Activated T-helper 9 cell treated with anti-CD3 and anti-CD28 coated beads, Interleukin-2, amount 50 U/mL, for 16 hours (primary cell): ENCODE data around the gene ZNF519.
"Not testable (repeated sequence)": the region's sequence is repeated elsewhere in the genome, so short reads cannot be mapped to it uniquely, and the experiment has no call there.

Source experiments
- DNase-seq: peaks from one replicate; pipeline ENCODE4 v3.0.0-alpha.2; 2020; ENCODE audit warnings: low read depth

The ZNF519 gene

GRCh38 chr18:14132271-14132700 is at the start of gene ZNF519:
ZNF519 (minus strand) TSS chr18:14132435; CDS start chr18:14132277, 158 bp downstream.
- peak; percentile 77 for DNase-seq

GRCh38 chr18:14179306-14179705 is 47.1 kb upstream of the ZNF519 start:
- DNase-seq, result no peak

- peak; percentile 58 for DNase-seq
These were observed 46.3 kb upstream of the ZNF519 start for GRCh38 chr18:14178321-14179196.

DNA sequence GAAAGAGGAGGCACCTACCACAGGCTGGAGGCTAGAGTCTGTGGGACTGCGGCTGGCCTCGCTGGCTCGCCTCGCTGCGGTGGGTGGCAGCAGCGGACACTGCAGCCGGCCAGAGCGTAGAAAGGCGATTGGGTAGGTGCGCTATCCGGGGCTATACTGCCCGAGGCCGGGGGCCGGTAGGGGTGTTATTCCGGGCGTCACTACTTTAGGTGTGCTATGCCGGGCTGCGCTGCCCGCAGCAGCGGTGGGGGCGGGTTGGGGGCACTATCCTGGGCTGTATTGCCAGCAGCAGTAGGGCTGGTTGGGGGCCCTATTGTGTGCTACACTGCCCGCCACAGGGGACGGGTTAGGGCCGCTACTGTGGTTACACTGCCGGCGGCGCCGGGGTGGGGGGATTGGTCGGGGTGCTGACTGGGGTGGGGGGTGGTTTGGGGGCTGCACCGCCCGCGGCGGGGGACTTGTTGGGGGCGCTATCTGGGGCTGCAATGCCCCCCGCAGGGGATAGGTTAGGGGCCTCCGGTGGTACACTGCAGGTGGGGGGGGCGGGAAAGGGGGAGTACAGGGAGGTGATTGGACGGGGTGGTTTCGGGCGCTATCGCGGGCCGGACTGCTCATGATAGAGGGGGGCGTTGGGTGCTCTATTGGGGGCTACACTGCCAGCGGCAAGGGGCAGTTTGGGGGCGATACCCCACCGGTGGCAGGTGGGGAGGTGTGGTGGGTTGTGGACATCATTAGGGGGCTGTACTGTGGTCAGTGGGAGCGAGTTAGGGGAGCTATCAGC is 45.5 kb upstream of the ZNF519 start:
- not testable (repeated sequence) for DNase-seq

DNA sequence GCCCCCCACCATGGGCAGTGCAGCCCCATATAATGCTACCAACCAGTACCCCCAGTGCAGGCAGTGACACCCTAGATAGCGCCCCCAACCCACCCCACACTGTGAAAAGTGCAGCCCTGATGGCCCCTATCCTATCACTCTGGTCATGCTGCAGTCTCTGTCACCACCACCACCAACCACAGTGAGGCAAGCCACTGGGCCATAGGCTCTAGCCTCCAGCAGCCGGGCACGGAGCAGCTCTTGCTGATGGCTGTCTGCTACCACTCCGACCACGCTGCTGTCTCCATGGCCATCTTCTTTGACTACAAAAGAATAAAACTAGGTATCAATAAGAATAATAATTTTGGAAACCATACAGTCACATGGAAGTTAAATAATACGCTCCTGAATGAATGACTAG is 43.2 kb upstream of the ZNF519 start:
- DNase-seq, result not testable (repeated sequence)

DNA sequence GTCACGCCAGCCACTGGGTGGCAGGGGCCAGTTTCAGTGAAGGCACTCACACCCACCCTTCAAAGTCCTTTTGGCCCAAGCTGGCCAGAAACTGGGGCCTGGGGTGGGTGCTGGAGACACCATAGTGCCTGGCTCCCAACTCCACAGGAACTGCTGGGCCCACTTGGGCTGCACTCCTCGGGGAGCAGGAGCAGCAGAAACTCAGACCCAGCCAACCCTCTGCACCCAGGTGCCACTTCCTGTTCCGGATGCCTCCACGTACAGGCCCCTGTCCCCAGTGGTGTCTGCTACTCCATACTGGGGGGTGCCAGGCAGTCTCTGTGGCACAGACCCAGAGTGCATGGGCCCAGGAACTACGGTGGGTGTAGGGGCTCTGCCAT is 42.5 kb upstream of the ZNF519 start:
- no peak for DNase-seq

- not testable (repeated sequence) for DNase-seq
These were observed 41.9 kb upstream of the ZNF519 start for GRCh38 chr18:14174002-14174705.

DNA sequence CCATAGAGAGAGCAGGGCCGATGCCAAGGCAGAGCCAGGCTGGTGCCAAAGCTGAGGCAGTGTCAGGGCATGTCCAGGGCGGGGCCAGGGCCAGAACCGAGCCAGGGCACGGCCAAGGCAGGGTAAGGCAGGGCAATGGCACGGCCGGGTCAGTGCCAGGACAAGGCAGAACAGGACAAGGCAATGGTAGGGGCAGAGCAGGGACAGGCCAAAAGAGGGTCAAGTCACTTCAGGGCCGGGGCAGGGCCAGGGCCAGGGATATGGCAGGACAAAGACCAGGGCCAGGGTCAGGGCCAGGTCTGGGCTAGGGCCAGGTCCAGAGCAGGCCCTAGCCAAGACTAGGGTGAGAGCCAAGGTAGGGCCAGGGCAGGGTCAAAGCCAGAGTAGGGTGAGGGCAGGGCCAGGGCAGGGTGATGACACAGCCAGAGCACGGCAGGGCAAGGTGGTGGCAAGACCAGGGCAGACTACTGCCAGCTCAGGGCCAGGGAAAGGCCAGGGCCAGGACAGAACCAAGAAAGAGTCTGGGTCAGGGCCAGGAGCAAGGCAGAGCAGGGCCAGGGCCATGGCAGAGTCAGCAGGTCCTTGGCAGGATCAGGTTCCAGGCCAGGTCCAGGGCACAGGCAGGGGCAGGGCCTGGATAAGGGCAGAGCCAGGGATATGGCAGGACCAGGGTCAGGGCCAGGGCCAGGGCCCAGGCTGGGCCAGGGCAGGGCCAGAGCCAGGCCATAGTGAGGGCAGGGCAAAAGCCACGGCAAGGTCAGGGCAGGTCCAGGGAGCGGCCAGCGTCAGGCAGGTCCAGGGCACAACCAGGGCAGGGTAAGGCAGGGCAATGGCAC is 41.1 kb upstream of the ZNF519 start:
- not testable (repeated sequence) for DNase-seq

DNA sequence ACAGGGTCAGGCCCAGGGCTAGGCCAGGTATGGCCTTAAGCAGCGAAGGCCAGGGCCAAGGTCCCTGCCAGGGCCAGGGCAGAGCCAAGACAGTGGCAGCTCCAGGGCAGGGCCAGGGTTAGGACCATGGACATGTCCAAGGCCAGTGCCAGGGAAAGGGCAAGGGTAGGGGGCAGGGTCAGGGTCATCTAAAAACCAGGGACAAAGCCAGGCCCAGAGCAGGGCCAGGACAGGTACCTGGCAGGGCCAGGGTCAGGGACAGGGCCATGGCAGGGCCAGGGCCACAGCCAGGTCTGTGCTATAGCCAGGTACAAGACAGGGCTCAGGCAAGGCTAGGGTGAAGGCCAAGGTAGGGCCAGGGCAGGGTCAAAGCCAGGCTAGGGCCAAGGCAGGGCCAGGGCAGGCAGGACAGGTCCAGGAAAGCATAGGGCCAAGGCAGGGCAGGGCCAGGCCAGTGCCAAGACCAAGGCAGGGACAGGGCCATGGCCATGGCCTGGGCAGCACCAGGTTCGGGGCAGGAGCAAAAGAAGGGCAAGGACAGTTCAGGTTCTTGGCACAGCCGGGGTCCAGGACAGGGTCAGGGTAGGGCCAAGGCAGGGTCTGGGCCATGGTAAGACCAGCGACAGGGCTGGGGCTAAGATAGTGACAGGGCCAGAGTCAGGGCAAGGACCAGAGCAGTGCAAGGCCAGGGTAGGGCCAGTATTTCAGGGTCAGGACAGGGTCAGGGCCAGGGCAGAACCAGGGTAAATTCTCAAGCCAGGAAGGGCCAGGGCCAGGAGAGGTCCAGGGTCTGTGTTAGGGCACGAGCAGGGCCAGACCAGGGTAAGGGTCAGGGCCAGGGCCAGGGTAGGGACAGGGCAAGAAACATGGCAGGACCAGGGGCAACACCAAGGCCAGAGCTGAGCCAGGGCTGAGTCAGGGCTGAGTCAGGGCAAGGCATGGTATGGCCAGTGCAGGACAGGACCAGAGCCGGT is 40.2 kb upstream of the ZNF519 start:
- not testable (repeated sequence) for DNase-seq

GRCh38 chr18:14171301-14172141 is 39.3 kb upstream of the ZNF519 start:
- DNase-seq, result not testable (repeated sequence)

GRCh38 chr18:14170367-14171036 is 38.3 kb upstream of the ZNF519 start:
- not testable (repeated sequence) for DNase-seq

- not testable (repeated sequence) for DNase-seq
These were observed 30.7 kb upstream of the ZNF519 start for GRCh38 chr18:14162915-14163314.

DNA sequence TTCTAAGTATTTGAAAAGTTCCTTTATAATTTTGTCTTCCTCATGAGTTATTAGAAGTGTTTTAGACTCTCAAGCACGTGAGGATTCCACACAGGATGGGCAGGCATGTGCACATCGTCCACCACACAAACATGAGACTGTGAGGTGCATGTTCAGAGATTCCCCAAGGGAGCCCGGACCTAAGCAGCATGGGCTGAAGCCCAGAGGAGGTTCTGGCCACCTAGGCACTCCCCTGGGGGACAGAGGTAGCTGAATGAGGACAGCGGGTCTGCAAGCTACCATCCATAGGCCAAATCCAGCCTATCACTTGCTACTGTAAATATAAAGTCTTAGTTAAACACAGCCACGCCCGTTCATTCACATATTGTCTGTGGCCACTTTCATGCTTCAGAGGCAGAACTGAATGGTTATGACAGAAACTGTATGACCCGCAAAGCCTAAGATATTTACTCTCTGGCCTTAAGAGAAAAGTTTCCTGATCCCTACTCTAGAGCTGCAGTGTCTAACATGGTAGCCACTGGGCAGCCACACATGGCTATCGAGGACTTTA is 19.4 kb upstream of the ZNF519 start:
- not testable (repeated sequence) for DNase-seq

- DNase-seq, result not testable (repeated sequence)
These were observed 18.5 kb upstream of the ZNF519 start for GRCh38 chr18:14150766-14151165.

DNA sequence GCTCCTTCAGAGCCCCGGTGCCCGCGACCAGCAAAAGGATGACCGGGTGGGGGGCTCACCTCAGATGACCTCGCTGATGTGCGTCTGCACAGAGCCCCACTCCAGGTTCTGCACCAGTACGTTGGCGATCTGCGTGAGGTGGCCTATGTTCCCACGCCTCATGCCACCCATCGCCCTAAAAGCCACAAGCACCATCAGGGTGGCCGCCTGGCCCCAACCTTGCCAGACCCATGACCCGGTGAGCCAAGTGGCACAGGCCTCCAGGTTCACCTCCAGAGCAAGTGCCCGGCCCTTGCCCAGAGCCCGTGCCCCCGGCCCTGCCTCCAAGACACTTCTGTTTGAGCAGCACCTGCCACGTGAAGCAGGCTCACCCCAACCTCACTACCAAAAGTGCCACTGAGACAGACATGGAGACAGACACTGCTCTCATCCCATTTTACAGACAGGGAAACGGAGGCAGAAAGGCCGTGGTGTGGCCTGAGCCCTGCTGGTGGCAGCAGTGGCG is 17.7 kb upstream of the ZNF519 start:
- DNase-seq, result not testable (repeated sequence)

DNA sequence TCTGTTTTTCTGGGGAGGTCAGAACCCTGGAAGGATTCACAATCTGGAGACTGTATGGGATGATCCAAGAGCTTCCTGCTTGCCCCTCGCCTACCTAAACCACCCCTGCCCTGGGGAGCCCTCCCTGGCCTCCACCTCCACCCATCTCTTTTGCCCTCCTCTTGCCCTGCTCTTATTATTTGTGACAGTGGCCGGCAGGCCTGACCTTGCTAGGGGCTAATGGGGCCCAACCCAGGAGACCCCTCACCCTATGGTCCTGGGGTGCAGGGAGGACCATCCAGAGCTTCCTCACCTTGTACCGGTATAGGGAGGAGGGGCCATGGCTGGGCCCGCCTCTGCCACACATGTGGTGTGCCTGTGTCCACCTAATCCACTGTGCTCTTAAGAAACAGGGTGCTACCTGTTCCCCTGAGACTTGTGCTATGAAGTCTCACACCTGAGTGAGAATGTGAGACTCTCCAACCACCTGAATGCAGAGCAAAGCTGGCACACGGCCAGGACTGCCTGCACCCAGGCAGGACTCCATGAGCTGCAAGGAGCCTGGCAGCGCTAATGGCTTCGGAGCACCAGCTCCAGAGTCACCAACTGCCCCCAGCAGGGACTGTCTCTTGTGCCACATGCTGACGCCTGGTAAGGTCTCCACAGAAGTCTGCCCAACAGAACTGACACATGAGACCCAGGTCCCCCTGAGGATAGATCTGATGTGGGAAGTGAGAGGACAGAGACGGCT is 17.1 kb upstream of the ZNF519 start:
- DNase-seq, result not testable (repeated sequence)
